EH (cell line): ENCODE measurements around the gene EPHX1.
"Not testable (repeated sequence)": the region's sequence is repeated elsewhere in the genome, so short reads cannot be mapped to it uniquely, and the experiment has no call there.

Experiments
- DNase-seq: peaks from one replicate; pipeline ENCODE4 v3.0.0-alpha.2; 2015; ENCODE audit warnings: low read depth

Gene EPHX1

DNA sequence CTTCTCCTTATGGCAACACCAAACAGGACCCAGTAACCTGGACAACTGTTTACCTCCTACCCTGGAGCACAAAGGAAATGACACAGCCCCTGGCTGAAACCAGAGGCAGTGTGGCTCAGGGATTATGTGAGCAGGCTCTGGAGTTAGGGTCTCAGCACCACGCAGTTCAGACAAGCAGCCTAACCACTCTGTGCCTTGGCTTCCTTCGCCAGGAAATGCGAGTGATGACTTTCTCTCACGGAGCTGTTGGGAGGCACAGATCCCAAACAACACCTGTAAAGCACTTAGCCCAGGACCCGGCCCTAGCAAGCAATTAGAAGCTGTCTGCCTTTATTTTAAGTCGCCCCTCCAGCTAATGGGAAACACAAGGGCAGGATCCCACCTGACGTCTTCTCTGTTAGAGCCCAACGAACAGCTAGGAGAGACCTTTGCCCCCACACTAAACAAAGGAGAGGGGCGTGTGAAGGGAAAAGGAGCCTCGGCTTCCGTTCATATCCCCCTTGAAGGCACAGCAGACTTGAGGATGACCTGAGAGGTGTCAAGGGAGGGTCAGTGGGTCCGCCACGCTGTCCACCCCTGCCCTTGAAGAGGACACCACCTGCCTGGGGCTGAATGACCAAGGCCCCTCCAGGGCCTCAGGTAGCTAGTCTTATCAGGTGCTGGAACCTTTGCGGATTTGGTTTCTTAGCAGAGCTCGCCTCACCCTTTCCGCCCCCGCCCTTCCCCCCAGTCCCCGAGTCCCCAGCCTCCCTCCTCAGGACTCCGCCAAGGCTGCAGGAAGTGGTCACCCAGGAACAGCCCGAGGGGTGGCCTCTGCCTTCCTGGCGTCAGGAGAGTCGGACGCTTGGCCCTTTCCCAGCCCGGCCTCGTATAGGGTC, 71.4 kb downstream of the EPHX1 start:
- DNase-seq = peak; percentile 80

DNA sequence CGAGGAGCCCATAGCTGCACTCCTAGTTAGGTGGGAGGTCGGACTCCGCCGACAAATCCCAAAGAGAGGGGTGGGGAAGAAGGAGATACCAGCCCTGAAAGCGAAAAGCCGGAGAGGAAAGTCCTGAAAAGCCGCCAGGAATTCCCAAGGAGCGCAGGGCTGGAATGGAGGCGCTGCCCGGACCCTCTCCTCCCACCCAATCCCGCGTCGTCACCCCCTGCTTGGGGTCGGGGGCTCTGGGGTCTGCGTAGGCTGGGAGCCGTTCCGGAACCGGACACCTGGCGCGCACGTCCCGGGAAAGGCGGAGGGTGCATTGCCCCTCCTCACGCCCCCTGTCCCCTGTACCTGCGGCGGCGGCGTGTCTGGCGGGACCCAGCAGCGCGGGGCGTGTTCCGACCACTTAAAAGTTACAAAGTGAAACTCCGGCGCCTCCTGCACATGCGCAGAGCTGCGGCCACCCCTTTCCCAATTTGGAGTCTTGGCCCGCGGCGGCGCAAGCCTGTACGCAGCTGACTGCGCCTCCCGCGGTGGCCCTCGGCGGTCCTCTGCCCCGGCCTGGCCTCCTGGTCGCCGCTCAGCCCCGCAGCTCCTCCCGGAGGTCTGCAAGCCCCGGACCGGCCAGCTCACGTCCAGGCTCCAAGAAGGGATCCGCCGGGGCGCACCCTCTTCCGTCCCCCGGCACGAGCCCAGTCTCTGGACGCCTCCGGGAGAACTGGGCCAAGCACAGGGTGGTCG, 72.2 kb downstream of the EPHX1 start, which contains the start of gene TMEM63A:
TSS of gene TMEM63A (minus strand) at position 422 of the 735 bp plus-strand sequence. CDS start 4,800 bp downstream, outside the sequence.
- DNase-seq = peak; percentile 88

- peak; percentile 64 for DNase-seq
Observed at GRCh38 chr1:225882694-225883615, 73.0 kb downstream of the EPHX1 start.

- no peak for DNase-seq
Observed at GRCh38 chr1:225883616-225884265, 73.8 kb downstream of the EPHX1 start.

- no peak for DNase-seq
Observed at GRCh38 chr1:225885336-225885735, 75.4 kb downstream of the EPHX1 start.

- DNase-seq = peak; percentile 18
Observed at GRCh38 chr1:225886159-225887029, 76.5 kb downstream of the EPHX1 start.

DNA sequence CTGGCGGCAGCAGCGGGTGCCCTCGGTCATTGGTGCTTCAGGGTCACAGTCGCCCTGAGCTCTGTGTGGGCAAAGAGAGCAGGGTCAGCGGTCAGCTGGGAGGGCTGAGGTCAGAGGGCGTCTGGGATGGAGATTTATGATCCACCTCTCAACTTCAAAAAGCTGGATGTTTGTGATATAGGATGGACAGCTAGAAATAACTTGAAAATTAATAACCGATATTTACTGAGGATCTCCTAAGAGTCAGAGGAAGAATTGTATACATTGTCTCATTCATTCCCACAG, 77.0 kb downstream of the EPHX1 start:
- DNase-seq = no peak

- not testable (repeated sequence) for DNase-seq
Observed at GRCh38 chr1:225887554-225888288, 77.8 kb downstream of the EPHX1 start.

- no peak for DNase-seq
Observed at GRCh38 chr1:225888289-225888897, 78.5 kb downstream of the EPHX1 start.

GRCh38 chr1:225888898-225889601, 79.1 kb downstream of the EPHX1 start, which contains the start of gene LEFTY1:
TSS of gene LEFTY1 (minus strand) at chr1:225889146. CDS start at chr1:225889066, 80 bp downstream.
- DNase-seq = no peak

DNA sequence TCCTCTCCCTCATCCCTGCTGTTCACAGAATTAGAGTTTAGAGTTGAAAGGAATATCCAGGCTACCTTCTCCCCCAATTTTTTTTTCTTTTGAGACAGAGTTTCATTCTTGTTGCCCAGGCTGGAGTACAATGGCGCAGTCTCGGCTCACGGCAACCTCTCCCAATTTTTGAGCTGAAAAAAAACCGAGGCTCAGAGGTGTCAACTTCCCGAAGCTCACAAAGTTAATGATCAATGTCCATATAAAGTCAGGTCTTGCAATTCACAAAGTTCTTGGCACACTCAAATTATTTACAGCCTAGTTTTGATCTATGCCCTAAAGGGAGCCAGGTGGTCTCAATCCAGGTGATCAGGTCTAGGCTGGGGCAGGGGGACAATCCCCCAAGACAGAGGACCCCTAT, 79.8 kb downstream of the EPHX1 start:
- no peak for DNase-seq

GRCh38 chr1:225890346-225891228, 80.7 kb downstream of the EPHX1 start:
- no peak for DNase-seq

DNA sequence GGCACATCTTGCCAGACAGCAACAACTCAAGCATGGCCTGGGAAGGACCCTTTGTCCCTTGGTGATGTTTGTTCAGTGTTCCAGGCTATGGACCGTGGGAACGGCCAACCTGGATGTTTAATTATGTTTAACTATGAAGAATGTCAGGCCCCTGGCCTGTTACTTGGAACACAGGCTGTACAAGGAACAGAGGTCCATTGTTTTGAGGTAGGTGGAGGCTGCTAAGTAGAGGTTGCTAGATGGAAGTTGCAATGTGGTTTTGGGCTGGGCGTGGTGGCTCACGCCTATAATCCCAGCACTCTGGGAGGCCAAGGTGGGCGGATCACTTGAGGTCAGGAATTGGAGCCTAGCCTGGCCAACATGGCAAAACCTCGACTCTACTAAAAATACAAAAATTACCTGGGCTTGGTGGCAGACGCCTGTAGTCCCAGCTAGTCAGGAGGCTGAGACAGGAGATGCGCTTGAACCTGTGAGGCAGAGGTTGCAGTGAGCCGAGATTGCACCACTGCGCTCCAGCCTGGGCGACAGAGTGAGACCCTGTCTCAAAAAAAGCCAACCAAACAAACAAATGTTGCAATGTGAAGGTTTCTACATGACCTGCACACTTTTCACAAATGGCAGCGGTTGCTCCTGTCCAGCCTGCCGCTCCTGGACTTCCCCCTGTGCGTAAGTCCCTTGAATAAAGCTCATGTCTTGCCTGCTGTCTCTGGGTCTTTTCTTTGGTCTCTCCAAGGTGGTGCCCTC, 81.5 kb downstream of the EPHX1 start:
- DNase-seq = no peak

DNA sequence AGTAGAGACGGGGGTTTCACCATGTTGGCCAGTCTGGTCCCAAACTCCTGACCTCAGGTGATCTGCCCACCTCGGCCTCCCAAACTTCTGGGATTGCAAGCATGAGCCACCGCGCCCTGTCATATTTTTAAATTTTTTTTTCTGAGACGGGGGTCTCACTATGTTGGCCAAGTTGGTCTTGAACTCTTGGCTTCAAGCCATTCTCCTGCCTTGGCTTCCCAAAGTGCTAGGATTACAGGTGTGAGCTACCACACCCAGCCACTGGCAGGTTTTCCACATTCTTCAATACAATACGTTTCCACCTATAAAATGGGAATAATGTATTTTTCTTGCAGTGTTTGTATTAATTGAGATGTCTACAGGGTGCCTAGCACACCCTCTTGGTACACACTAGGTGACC, 82.4 kb downstream of the EPHX1 start:
- no peak for DNase-seq
